ENCODE data around the gene BEGAIN.

BEGAIN gene

GRCh38 chr14:100500128-100500527, 87.1 kb downstream of the BEGAIN start:
- FAIRE-seq: no peak

GRCh38 chr14:100498068-100498467, 89.1 kb downstream of the BEGAIN start:
- no peak for FAIRE-seq

- FAIRE-seq: no peak
Observed at GRCh38 chr14:100495917-100496316, 91.3 kb downstream of the BEGAIN start.

- no peak for FAIRE-seq
Observed at GRCh38 chr14:100494645-100495044, 92.6 kb downstream of the BEGAIN start.

GRCh38 chr14:100490252-100490651, 97.0 kb downstream of the BEGAIN start:
- no peak for FAIRE-seq

- FAIRE-seq: no peak
Observed at GRCh38 chr14:100488057-100488456, 99.2 kb downstream of the BEGAIN start.

- no peak for FAIRE-seq
Observed at GRCh38 chr14:100487304-100487703, 99.9 kb downstream of the BEGAIN start.

Measured in G401.6 (cell line).